Measurements from ENCODE around the gene ATP8A2.
"Not testable (repeated sequence)": the region's sequence is repeated elsewhere in the genome, so short reads cannot be mapped to it uniquely, and the experiment has no call there.

Gene ATP8A2

GRCh38 chr13:25795277-25795676, 423.5 kb downstream of the ATP8A2 start:
- DNase-seq (ENCODE audit: low read depth in 1 of 2, low spot score in 1 of 2), result no peak

- no peak for DNase-seq (ENCODE audit: low read depth in 1 of 2, low spot score in 1 of 2)
Observed at GRCh38 chr13:25796474-25796873, 424.7 kb downstream of the ATP8A2 start.

- no peak for DNase-seq (ENCODE audit: low read depth in 1 of 2, low spot score in 1 of 2)
Observed at GRCh38 chr13:25798998-25799397, 427.2 kb downstream of the ATP8A2 start.

- DNase-seq (ENCODE audit: low read depth in 1 of 2, low spot score in 1 of 2), result no peak
Observed at GRCh38 chr13:25800523-25800922, 428.7 kb downstream of the ATP8A2 start.

GRCh38 chr13:25802579-25802978, 430.8 kb downstream of the ATP8A2 start:
- DNase-seq (ENCODE audit: low read depth in 1 of 2, low spot score in 1 of 2), result no peak

GRCh38 chr13:25803641-25804040, 431.9 kb downstream of the ATP8A2 start:
- no peak for DNase-seq (ENCODE audit: low read depth in 1 of 2, low spot score in 1 of 2)

- DNase-seq (ENCODE audit: low read depth in 1 of 2, low spot score in 1 of 2), result peak in 1 of 2 donors; percentile 8
Observed at GRCh38 chr13:25806264-25806974, 434.6 kb downstream of the ATP8A2 start.

- DNase-seq (ENCODE audit: low read depth in 1 of 2, low spot score in 1 of 2), result no peak
Observed at GRCh38 chr13:25807562-25807961, 435.8 kb downstream of the ATP8A2 start.

GRCh38 chr13:25811506-25811905, 439.7 kb downstream of the ATP8A2 start:
- no peak for DNase-seq (ENCODE audit: low read depth in 1 of 2, low spot score in 1 of 2)

- no peak for DNase-seq (ENCODE audit: low read depth in 1 of 2, low spot score in 1 of 2)
Observed at GRCh38 chr13:25816239-25816638, 444.5 kb downstream of the ATP8A2 start.

- no peak for DNase-seq (ENCODE audit: low read depth in 1 of 2, low spot score in 1 of 2)
Observed at GRCh38 chr13:25819856-25820530, 448.2 kb downstream of the ATP8A2 start.

- no peak for DNase-seq (ENCODE audit: low read depth in 1 of 2, low spot score in 1 of 2)
Observed at GRCh38 chr13:25821776-25822175, 450.0 kb downstream of the ATP8A2 start.

GRCh38 chr13:25827221-25827620, 455.4 kb downstream of the ATP8A2 start:
- not testable (repeated sequence) for DNase-seq (ENCODE audit: low read depth in 1 of 2, low spot score in 1 of 2)

GRCh38 chr13:25827831-25828465, 456.2 kb downstream of the ATP8A2 start:
- no peak for DNase-seq (ENCODE audit: low read depth in 1 of 2, low spot score in 1 of 2)

- DNase-seq (ENCODE audit: low read depth in 1 of 2, low spot score in 1 of 2), result no peak
Observed at GRCh38 chr13:25833761-25834160, 462.0 kb downstream of the ATP8A2 start.

GRCh38 chr13:25836574-25837336, 465.0 kb downstream of the ATP8A2 start:
- no peak for DNase-seq (ENCODE audit: low read depth in 1 of 2, low spot score in 1 of 2)

- DNase-seq (ENCODE audit: low read depth in 1 of 2, low spot score in 1 of 2), result no peak
Observed at GRCh38 chr13:25839371-25839770, 467.6 kb downstream of the ATP8A2 start.

- no peak for DNase-seq (ENCODE audit: low read depth in 1 of 2, low spot score in 1 of 2)
Observed at GRCh38 chr13:25840261-25840660, 468.5 kb downstream of the ATP8A2 start.

GRCh38 chr13:25840931-25841330, 469.2 kb downstream of the ATP8A2 start:
- no peak for DNase-seq (ENCODE audit: low read depth in 1 of 2, low spot score in 1 of 2)

GRCh38 chr13:25843692-25844091, 471.9 kb downstream of the ATP8A2 start:
- no peak for DNase-seq (ENCODE audit: low read depth in 1 of 2, low spot score in 1 of 2)

All from activated CD4-positive, alpha-beta T cell treated with anti-CD3 and anti-CD28 coated beads, Interleukin-2, amount 50 U/mL, for 24 hours (primary cell).